H9 (cell line): Measurements from ENCODE around the gene EPC1. TPM values are rescaled to one million over a fixed set of nuclear protein-coding genes. Genes with fewer than 3 reads are reported as not detected.

ENCODE experiments used
- DNase-seq: peaks from one replicate; pipeline ENCODE4 v3.0.0-alpha.2; 2017
- H2AFZ ChIP-seq: one replicate; pipeline ENCODE4 v1.6.1; 2013; ENCODE audit warnings: mild to moderate bottlenecking, low read length, control low read depth, moderate library complexity
- H2AK5ac ChIP-seq: 2 replicates; pipeline ENCODE4 v1.6.1; 2013; ENCODE audit warnings: low read length, control low read depth, mixed read lengths; ENCODE audit not compliant: insufficient read length
- H2BK120ac ChIP-seq: one replicate; pipeline ENCODE4 v1.6.1; 2013; ENCODE audit warnings: low read depth, mild to moderate bottlenecking, low read length, control low read depth, inconsistent platforms; ENCODE audit not compliant: poor library complexity, severe bottlenecking
- H2BK12ac ChIP-seq: 2 replicates; pipeline ENCODE4 v1.6.1; 2013; ENCODE audit warnings: low read length, control low read depth, mixed read lengths, low read depth; ENCODE audit not compliant: insufficient read length
- H2BK15ac ChIP-seq: 2 replicates; pipeline ENCODE4 v1.6.1; 2013; ENCODE audit warnings: low read depth, low read length, control low read depth
- H2BK20ac ChIP-seq: one replicate; pipeline ENCODE4 v1.6.1; 2013; ENCODE audit warnings: low read depth, mild to moderate bottlenecking, low read length, control low read depth, inconsistent platforms; ENCODE audit not compliant: poor library complexity, severe bottlenecking
- H2BK5ac ChIP-seq: 2 replicates; pipeline ENCODE4 v1.6.1; 2013; ENCODE audit warnings: low read length, control low read depth, mixed read lengths; ENCODE audit not compliant: insufficient read length
- H3K14ac ChIP-seq: 2 replicates; pipeline ENCODE4 v1.6.1; 2013; ENCODE audit warnings: low read length, control low read depth; ENCODE audit not compliant: insufficient read depth
- H3K18ac ChIP-seq: 2 replicates; pipeline ENCODE4 v1.6.1; 2013; ENCODE audit warnings: low read depth, mild to moderate bottlenecking, mixed read lengths, low read length, control low read depth; ENCODE audit not compliant: insufficient read length
- H3K23ac ChIP-seq: 2 replicates; pipeline ENCODE4 v1.6.1; 2013; ENCODE audit warnings: low read length, control low read depth, mixed read lengths, low read depth; ENCODE audit not compliant: insufficient read length
- H3K23me2 ChIP-seq: 2 replicates; pipeline ENCODE4 v1.6.1; 2013; ENCODE audit warnings: low read depth, mild to moderate bottlenecking, mixed read lengths, low read length, control low read depth; ENCODE audit not compliant: insufficient read length, poor library complexity, severe bottlenecking
- H3K27ac ChIP-seq: 2 replicates; pipeline ENCODE4 v1.5.1; 2013; ENCODE audit warnings: low read length, control low read depth, mixed read lengths, low read depth; ENCODE audit not compliant: insufficient read length
- H3K27me3 ChIP-seq: 2 replicates; pipeline ENCODE4 v1.6.1; 2013; ENCODE audit warnings: low read length, control low read depth, inconsistent platforms; ENCODE audit not compliant: insufficient read depth
- H3K4ac ChIP-seq: 2 replicates; pipeline ENCODE4 v1.6.1; 2013; ENCODE audit warnings: low read depth, mild to moderate bottlenecking, control low read depth, inconsistent platforms, low read length, moderate library complexity
- H3K4me1 ChIP-seq: 2 replicates; pipeline ENCODE4 v1.6.1; 2013; ENCODE audit warnings: low read length, control low read depth, inconsistent platforms; ENCODE audit not compliant: insufficient read depth
- H3K4me2 ChIP-seq: 2 replicates; pipeline ENCODE4 v1.6.1; 2013; ENCODE audit warnings: low read length, control low read depth, mixed read lengths; ENCODE audit not compliant: insufficient read length, insufficient read depth
- H3K56ac ChIP-seq: 2 replicates; pipeline ENCODE4 v1.6.1; 2013; ENCODE audit warnings: low read depth, mild to moderate bottlenecking, mixed read lengths, low read length, control low read depth; ENCODE audit not compliant: insufficient read length
- H3K79me1 ChIP-seq: 2 replicates; pipeline ENCODE4 v1.6.1; 2013; ENCODE audit warnings: low read depth, mild to moderate bottlenecking, moderate library complexity, low read length, control low read depth, inconsistent platforms; ENCODE audit not compliant: insufficient read depth, poor library complexity, severe bottlenecking
- H3K79me2 ChIP-seq: 2 replicates; pipeline ENCODE4 v1.6.1; 2013; ENCODE audit warnings: low read length, control low read depth, inconsistent platforms; ENCODE audit not compliant: insufficient read depth
- H3K9ac ChIP-seq: 2 replicates; pipeline ENCODE4 v1.6.1; 2013; ENCODE audit warnings: low read length, control low read depth, mixed read lengths; ENCODE audit not compliant: insufficient read length; ENCODE audit errors: extremely low read depth
- H3K9me3 ChIP-seq: one replicate; pipeline ENCODE4 v1.6.1; 2013; ENCODE audit warnings: low read depth, low read length, inconsistent platforms; ENCODE audit not compliant: control insufficient read depth
- H3T11ph ChIP-seq: one replicate; pipeline ENCODE4 v1.6.1; 2013; ENCODE audit warnings: mild to moderate bottlenecking, low read length, control low read depth, inconsistent platforms
- H4K20me1 ChIP-seq: one replicate; pipeline ENCODE4 v1.6.1; 2013; ENCODE audit not compliant: control insufficient read depth, insufficient read length, insufficient read depth
- H4K5ac ChIP-seq: 2 replicates; pipeline ENCODE4 v1.6.1; 2013; ENCODE audit warnings: low read depth, mild to moderate bottlenecking, mixed read lengths, low read length, control low read depth; ENCODE audit not compliant: insufficient read length
- H4K8ac ChIP-seq: replicated peaks from 2 replicates; pipeline ENCODE4 v1.6.1; 2013; ENCODE audit warnings: low read length, control low read depth, mixed read lengths, low read depth; ENCODE audit not compliant: insufficient read length
- H4K91ac ChIP-seq: 2 replicates; pipeline ENCODE4 v1.6.1; 2013; ENCODE audit warnings: low read depth, mild to moderate bottlenecking, moderate library complexity, mixed read lengths, low read length, control low read depth; ENCODE audit not compliant: insufficient read length
- H3K27ac Mint-ChIP-seq, 3 experiments: 2 replicates in 2 of 3; 3 replicates in 1 of 3; pipeline ENCODE4 v1.8.0; 2020 to 2021; ENCODE audit warnings: mixed read lengths in 3 of 3, mild to moderate bottlenecking in 1 of 3, moderate library complexity in 1 of 3
- H3K27me3 Mint-ChIP-seq: 2 replicates; pipeline ENCODE4 v1.8.0; 2021; ENCODE audit warnings: low read depth, mild to moderate bottlenecking, moderate library complexity, mixed read lengths
- H3K36me3 Mint-ChIP-seq, 3 experiments: 2 replicates in 2 of 3; 3 replicates in 1 of 3; pipeline ENCODE4 v1.8.0; 2020 to 2021; ENCODE audit warnings: low read depth in 3 of 3, mixed read lengths in 3 of 3; ENCODE audit not compliant: insufficient read depth in 1 of 3
- H3K4me1 Mint-ChIP-seq, 2 experiments: 2 replicates each; pipeline ENCODE4 v1.8.0; 2020; ENCODE audit warnings: mixed read lengths in 2 of 2
- H3K4me3 Mint-ChIP-seq, 2 experiments: 2 replicates in 1 of 2; 3 replicates in 1 of 2; pipeline ENCODE4 v1.8.0; 2020 to 2021; ENCODE audit warnings: mild to moderate bottlenecking in 2 of 2, mixed read lengths in 2 of 2, moderate library complexity in 1 of 2
- H3K9me3 Mint-ChIP-seq, 2 experiments: 2 replicates in 1 of 2; 3 replicates in 1 of 2; pipeline ENCODE4 v1.8.0; 2020; ENCODE audit warnings: mild to moderate bottlenecking in 2 of 2, mixed read lengths in 2 of 2, moderate library complexity in 1 of 2
- WGBS: extraction: QIAGEN DNeasy Blood & Tissue Kit; methylation state at CpG from one replicate; pipeline ENCODE4 v1.1.7; 2013; ENCODE audit warnings: missing lambda C conversion rate, low lambda C conversion rate, mixed read lengths; ENCODE audit not compliant: insufficient read length; ENCODE audit errors: extremely low coverage; 5-methylcytosine and 5-hydroxymethylcytosine counted together
- total RNA-seq: library from RNA; stranded (reverse); gene quantifications from 2 replicates; pipeline ENCODE4 v1.2.1, GENCODE V29; 2021
- TF ChIP-seq, protein P1 (sequence below): fragments of 200-600 bp; sonication (generic); conservative IDR thresholded peaks from 3 replicates; pipeline ENCODE4 v1.8.0; 2021; ENCODE audit warnings: antibody characterized with exemption, mild to moderate bottlenecking

The EPC1 gene
- total RNA-seq, 1 experiment from 2014 or later = 32.5 TPM

DNA sequence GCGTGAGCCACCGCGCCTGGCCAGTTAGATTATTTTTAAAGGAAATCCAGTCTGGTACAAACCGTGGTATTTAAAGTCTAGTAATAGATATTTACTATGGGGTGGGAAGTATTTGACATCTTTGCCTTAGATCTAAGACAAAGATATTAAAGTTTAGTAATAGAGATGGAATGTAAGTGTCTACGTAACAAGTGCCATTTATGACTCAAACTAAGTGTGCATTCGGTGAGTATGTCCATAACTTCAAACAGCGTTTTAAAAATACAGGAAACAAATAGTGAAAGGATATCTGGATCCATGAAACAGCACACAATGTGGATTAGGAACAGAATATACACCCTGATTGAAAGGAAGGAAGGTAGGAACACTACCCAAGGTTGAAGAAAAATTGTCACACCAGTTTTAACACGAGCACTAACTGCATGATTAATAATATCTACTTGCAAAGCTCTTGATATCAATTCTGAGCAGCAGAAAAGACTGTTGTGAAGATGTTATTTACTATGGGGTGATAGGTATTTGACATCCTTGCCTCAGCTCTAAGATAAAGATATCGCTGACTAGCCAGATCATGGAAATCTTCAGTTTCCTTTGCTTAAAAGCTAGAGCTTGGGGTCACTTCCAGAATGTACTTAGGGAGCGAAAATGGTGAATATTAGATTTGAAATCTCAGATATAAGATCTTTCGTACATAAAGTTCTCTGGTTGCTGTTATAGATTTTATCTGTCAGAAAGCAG lies 48.7 kb downstream of the EPC1 start:
- H3K4me3 Mint-ChIP-seq = no peak overlapping the region
- Histone ChIP-seq H2BK20ac (no peak overlapping the region), H2BK5ac (no peak overlapping the region), H3K18ac (no peak overlapping the region), H4K20me1 (no peaks in the 10 kb centered on the region), H3K23me2 (no peaks in the 10 kb centered on the region), H2BK12ac (no peak overlapping the region), H3K4me1 (no peaks in the 10 kb centered on the region), H2AK5ac (no peak overlapping the region), H2AFZ (no peak overlapping the region), H3K4ac (no peak overlapping the region), H4K5ac (no peak overlapping the region), H3K14ac (no peak overlapping the region), H3K23ac (no peak overlapping the region), H4K8ac (no peak overlapping the region), H3T11ph (no peak overlapping the region), H3K9ac (no peak overlapping the region), H4K91ac (no peak overlapping the region), H3K4me2 (no peak overlapping the region), H3K79me1 (peaks cover 3% of the 10 kb centered on the region), H2BK15ac (no peak overlapping the region), H3K27ac (no peak overlapping the region), H3K9me3 (no peaks in the 10 kb centered on the region), H3K79me2 (no peaks in the 10 kb centered on the region; the same call in 1 of the 2 replicates), H2BK120ac (no peak overlapping the region), H3K27me3 (no peaks in the 10 kb centered on the region), H3K56ac (no peak overlapping the region)
- H3K9me3 Mint-ChIP-seq = no peaks in the 10 kb centered on the region
- TF ChIP-seq, protein P1, sequence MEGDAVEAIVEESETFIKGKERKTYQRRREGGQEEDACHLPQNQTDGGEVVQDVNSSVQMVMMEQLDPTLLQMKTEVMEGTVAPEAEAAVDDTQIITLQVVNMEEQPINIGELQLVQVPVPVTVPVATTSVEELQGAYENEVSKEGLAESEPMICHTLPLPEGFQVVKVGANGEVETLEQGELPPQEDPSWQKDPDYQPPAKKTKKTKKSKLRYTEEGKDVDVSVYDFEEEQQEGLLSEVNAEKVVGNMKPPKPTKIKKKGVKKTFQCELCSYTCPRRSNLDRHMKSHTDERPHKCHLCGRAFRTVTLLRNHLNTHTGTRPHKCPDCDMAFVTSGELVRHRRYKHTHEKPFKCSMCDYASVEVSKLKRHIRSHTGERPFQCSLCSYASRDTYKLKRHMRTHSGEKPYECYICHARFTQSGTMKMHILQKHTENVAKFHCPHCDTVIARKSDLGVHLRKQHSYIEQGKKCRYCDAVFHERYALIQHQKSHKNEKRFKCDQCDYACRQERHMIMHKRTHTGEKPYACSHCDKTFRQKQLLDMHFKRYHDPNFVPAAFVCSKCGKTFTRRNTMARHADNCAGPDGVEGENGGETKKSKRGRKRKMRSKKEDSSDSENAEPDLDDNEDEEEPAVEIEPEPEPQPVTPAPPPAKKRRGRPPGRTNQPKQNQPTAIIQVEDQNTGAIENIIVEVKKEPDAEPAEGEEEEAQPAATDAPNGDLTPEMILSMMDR = no peak
- H3K27ac Mint-ChIP-seq = peak overlapping the region in 2 of 3 experiments; percentile 66 to 77; a peak in 1 of 7 replicates
- peaks cover 9 to 32% (median 31%) of the 10 kb centered on the region in 3 experiments; a peak in 6 of 7 replicates for H3K36me3 Mint-ChIP-seq
- no CpG with 5 or more reads among the region's 11 CpGs for WGBS
- H3K4me1 Mint-ChIP-seq = peaks cover 3% of the 10 kb centered on the region in 2 experiments; a peak in 2 of 4 replicates
- DNase-seq = no peak
- H3K27me3 Mint-ChIP-seq = no peaks in the 10 kb centered on the region
